NCI-H1436 (cell line): Measurements from ENCODE around the gene ALK.

Experiments used
- DNase-seq: peaks from one replicate; lab custom pipeline; 2025; lab: John Stamatoyannopoulos, UW

ALK gene

GRCh38 chr2:29611261-29611660 is 310.1 kb downstream of the ALK start:
- no peak for DNase-seq

DNA sequence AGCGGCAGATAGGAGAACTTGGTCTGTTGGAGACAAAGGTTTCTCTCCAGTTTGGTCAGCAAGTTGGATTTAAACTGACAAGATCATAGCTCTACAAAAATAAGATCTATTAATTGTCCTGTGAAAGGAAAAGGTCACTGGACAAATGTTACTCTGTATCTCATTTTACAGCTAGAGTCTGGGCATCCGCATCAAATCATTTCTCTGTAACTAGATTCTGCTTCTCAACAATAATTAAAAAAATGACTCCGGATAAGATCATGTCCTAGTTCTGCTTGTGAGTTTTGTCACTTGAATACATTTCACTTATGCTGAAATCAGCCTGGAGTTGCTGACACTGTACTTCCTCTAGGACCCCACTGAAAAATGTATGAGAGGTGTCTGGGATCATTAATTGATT is 310.8 kb downstream of the ALK start:
- DNase-seq = no peak

- no peak for DNase-seq
Observed at GRCh38 chr2:29607038-29607420, 314.4 kb downstream of the ALK start.

GRCh38 chr2:29606104-29607037 is 315.0 kb downstream of the ALK start:
- no peak for DNase-seq

GRCh38 chr2:29603341-29603740 is 318.0 kb downstream of the ALK start:
- no peak for DNase-seq

DNA sequence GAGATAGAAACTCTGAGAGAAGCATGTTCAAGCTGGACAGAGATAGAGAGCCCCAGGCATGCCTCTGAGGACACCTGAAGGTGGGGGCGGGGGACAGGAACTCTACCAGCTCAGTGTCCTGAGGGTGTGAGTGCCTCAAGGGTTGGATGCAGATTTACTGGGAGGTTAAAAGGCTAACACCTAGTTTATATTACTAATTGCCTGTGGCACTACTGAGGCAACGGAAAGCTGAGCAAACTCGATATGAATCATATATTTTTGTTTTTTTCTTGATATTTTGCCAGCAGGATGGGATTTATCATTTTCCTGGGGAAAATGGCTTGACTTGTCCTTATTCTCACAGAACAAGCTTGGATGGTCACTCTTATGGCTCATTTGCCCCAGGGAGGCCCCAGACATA is 319.5 kb downstream of the ALK start:
- DNase-seq = no peak

DNA sequence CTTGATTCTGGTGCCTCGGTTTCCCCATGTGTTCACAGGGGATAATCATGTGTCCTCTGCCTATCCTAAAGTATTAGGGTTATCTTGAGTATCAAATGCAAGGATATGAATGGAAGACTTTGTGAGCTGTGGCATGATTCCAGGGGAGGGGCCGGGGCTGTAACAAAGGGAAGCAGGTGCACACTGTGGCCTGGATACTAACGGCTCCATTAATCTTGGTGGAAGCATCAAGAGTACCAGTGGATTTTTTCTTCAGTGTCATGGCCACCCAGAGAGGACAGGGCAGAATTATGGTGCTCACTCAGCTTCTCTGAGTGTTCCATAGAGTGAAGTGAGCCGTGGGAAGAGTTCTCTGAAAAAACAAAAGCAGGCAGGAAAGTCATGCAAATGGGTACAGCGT is 320.1 kb downstream of the ALK start:
- no peak for DNase-seq

DNA sequence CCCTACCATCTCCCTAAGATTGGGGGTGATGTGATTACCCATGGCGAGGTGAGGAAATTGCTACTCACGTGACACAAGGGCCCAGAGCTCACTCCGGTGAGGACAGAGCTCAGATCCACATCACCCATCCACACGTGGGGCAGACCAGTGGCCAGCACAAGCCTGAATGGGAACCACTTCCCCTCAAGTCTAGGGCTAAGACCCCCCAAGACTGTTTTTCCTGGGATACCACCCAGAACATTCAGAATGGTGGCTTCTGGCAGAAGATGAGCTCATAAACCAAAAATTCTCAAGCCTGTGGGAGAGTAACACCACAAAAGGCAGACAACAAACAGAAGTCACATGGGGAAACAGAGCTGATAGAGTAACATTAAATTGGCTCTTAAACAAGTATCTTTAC is 321.4 kb downstream of the ALK start:
- DNase-seq = no peak

DNA sequence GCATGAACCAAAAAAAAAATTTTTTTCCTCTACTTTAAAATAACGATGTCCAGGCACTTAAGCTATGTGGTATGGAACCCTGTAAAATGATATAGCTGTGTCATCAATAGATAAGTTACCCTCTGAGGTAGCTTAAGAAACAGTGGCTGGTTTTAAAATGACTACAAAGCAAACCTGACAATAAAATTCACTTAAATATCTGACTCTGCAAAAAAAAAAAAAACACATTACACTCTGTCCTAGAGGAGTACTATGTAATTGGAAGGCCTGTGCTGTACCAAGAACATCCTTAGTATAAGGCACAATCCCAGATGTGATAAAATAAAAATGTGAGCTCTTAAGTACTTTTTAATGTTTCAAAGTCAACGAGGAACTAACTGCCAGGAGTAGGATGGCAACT is 322.4 kb downstream of the ALK start:
- DNase-seq = no peak

DNA sequence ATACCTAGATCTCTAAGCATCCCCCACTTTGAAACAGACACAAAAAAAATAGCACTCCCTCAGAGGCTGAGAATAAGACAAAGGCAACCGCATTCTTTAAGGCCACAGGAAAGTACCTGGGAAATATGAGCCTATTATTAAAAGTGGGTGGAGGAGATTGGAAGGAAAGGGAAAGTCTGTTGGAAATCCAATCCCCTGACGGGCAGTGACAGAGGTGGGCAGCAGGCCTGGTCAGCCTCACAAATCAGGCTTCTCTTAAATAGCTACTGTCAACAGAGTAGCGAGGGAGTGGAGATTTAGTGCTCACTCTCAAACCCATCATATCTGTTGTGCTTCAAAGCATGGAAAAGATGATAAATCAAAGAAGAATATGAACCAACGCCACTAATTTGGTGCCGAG is 324.4 kb downstream of the ALK start:
- no peak for DNase-seq

DNA sequence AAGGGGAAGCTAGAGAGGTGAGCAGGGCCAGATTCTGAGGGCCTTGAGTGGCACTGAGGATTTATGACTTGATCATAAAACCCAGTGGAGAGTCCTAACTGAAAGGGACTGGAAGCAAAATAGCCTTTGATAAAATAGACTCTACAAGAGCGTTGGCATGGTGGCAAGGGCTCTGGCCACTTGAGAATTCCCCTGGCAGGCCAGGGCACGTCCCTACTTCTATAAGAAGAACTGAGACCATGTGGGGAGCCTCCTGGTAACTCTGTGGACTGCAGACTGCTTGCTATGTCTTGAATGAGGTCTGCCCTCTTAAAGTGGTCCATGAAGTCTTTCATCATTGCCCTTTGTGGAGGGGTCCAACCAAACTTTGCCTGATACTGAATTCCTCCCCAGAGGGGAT is 324.8 kb downstream of the ALK start:
- no peak for DNase-seq

DNA sequence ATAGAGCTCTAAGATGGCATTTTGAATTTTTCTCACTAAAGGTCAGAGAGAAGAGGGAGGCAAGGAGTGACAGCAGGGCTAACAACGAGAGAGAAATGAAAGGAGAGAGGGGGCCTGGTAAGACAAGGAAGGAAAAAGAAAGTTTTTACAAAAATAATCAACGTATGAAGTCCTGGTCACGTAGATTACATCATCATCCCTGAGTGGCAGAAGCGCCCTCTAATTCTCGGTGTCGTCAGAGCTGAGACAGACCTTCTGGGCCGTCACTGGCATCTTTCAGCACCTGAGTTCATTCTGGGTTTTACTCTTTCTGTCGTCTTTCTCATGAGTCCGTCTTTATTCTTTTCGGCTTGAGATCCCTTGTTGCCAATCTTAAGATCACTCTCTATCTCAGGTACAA is 329.8 kb downstream of the ALK start:
- no peak for DNase-seq

DNA sequence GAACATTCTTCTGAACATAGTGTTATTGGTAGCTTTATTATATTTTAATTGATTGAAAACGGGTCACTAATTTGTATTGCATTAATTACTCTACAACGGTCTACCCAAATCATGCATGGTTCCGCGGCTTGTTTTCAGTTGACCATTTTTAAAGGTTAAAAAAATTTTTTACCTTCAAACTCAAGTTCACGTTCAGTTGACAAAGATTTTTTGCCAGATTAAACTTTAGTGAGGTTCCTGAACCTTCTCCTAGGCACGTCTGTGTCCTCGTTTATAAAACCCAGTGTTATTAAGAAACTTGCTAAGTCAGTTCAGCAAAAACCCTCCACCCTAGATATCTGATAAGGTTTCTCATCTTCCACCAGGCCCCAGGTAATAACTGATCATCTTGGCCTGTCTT is 331.2 kb downstream of the ALK start:
- DNase-seq = no peak

DNA sequence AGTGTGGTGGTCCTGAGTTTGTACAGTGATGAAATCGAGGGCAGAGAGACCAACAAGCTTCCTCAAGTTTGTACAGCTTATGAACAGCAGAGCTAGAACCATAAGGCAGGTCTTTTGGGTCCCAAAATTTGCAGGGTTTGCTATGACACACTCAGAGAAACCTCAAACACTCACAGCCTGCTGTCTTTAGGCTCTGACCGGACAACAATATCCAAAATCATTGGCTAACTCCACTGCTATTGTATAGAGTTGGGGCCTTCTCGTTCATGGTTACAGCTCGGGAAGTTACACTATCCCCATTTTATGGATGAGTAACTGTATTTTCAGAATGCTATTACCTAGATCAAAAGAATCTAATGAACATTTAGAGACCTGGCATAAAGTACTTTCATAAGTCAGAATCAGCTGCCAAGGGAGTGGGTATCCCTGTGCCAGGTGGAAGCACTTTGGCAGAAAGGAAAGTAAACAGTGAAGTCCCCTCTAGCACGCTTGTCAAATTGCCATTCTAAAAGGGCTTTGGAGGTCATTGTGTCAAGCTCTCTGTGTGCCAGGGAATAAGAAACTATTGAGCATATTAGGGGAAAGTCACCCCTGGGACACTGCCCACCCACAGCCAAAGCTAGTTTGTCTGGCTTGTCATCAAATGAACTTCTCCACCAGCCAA is 331.8 kb downstream of the ALK start:
- DNase-seq = no peak

GRCh38 chr2:29587402-29588190 is 333.8 kb downstream of the ALK start:
- DNase-seq = no peak

- DNase-seq = no peak
Observed at GRCh38 chr2:29586919-29587318, 334.5 kb downstream of the ALK start.

DNA sequence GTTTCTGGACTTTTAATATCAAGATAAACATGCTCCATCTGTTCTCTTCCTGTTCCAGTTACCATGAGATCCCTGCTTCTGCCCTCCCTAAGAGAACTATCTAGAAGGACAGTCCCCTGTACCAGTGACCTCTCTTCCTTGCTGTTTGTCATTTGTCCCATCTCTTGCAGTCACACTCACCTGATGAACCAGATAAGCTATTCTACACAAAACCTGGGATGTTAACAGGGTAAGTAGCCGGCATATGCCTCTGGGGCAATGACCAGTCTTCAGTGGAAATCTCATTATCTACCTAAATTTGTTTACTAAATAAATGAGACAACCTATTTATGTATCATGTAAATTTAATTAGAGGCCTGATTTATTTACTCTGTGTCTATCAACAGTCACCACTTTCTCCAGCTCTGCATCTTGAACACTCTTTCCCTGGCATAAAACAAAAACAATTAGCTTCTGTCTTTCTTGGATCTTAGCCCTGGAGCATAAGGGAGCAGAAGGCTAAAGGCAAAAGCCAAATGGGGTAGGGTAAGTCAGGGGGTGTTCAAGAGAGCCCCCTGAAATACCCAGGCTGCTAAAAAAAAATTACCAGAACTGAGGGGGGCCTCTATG is 337.7 kb downstream of the ALK start:
- DNase-seq = no peak

- no peak for DNase-seq
Observed at GRCh38 chr2:29583104-29583503, 338.3 kb downstream of the ALK start.

GRCh38 chr2:29582062-29582461 is 339.3 kb downstream of the ALK start:
- no peak for DNase-seq

GRCh38 chr2:29580223-29580622 is 341.2 kb downstream of the ALK start:
- no peak for DNase-seq

GRCh38 chr2:29579495-29580169 is 341.8 kb downstream of the ALK start:
- no peak for DNase-seq

DNA sequence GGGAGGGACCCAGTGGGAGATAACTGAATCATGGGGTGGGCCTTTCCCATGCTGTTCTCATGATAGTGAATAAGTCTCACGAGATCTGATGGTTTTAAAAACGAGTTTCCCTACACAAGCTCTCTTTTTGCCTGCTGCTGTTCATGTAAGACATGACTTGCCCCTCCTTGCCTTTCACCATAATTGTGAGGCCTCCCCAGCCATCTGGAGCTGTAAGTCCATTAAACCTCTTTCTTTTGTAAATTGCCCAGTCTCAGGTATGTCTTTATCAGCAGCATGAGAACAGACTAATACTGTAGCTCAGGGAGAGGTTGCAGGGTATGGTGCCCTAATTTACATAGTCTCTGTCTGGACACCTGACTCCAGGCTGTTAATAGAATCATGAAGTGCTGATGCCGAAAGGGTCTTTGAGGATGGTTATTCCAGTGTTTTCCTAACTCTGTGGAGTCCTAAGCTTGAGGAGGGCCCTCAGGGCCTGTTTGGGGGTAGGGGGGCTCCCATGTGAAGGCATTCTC is 343.2 kb downstream of the ALK start:
- no peak for DNase-seq
